SK-N-MC (cell line): ENCODE data around the gene AUTS2.

ENCODE experiments used
- DNase-seq: peaks from one replicate; pipeline ENCODE4 v3.0.0-alpha.2; 2011; ENCODE audit warnings: low read depth, low spot score
- H3K27ac ChIP-seq: fragments of 200-600 bp; sonication (generic); 2 replicates; pipeline ENCODE4 v1.5.1; 2016; ENCODE audit warnings: mixed run types
- H3K36me3 ChIP-seq: fragments of 200-600 bp; sonication (generic); 2 replicates; pipeline ENCODE4 v1.6.1; 2017; ENCODE audit warnings: antibody characterized with exemption, low read length, mixed read lengths; ENCODE audit not compliant: insufficient read depth
- H3K4me3 ChIP-seq: fragments of 200-600 bp; sonication (generic); 2 replicates; pipeline ENCODE4 v1.5.1; 2016
- H3K9ac ChIP-seq: fragments of 200-600 bp; sonication (generic); 2 replicates; pipeline ENCODE4 v1.8.0; 2017; ENCODE audit warnings: mixed run types, mixed read lengths; ENCODE audit not compliant: insufficient read length
- H3K9me3 ChIP-seq: fragments of 200-600 bp; sonication (generic); 2 replicates; pipeline ENCODE4 v1.6.1; 2017; ENCODE audit warnings: low read depth, mild to moderate bottlenecking, antibody characterized with exemption, low read length, moderate library complexity, mixed read lengths
- EZH2 ChIP-seq: fragments of 200-600 bp; sonication (generic); IDR thresholded peaks from one replicate; pipeline ENCODE4 v1.6.1; 2017; ENCODE audit warnings: antibody characterized with exemption
- FOXP2 ChIP-seq: optimal IDR thresholded peaks from 2 replicates; pipeline ENCODE3; 2011; ENCODE audit warnings: mild to moderate bottlenecking, moderate library complexity; ENCODE audit not compliant: insufficient read depth; ENCODE audit errors: extremely low read length, control extremely low read depth
- POLR2AphosphoS5 ChIP-seq: IDR thresholded peaks from 2 replicates; pipeline ENCODE4 v1.6.1; 2012; ENCODE audit warnings: mild to moderate bottlenecking, low read depth, low read length, borderline replicate concordance

The AUTS2 gene

DNA sequence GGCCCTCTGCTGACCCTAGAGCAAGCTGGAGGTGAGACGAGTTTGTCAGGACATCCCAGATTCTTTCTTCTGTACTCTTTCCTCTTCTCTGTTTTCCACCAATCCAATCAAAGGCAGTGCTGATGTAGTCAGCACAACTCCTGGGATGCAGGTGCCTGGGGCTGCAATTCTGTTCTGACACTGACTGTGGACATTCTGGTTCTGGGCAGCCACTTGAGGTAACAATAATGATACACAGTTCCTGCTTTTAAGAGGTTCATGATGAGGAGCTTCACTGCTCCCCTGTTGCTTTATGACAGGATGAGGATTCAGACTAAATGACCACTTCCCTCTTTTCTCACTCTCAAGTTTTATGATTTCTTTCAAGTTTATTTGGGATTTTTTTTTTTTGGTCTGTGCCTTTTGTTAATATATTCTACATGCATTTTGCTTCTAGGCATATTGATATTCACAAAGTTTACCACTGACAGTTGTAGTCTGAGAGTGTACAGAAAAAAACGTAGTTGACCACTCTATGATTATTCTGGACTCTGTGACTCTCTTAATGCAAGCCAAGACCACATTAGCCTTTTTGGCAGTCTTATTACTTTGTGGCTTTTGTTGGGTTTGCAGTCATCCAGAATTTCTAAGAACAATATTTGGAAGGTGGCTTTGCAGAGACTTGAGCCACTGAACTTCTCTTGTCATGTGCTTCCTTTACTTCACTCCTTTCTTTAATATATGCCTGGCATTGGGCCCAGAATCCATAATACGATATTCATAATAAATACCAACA, 247.6 kb downstream of the AUTS2 start:
- Histone ChIP-seq H3K36me3 (no peaks in the 10 kb centered on the region), H3K4me3 (no peak overlapping the region), H3K9ac (no peak overlapping the region), H3K9me3 (no peaks in the 10 kb centered on the region), H3K27ac (no peak overlapping the region)
- no peak for DNase-seq
- TF ChIP-seq FOXP2: no peak
- TF ChIP-seq POLR2AphosphoS5: no peak
- TF ChIP-seq EZH2: no peak

DNA sequence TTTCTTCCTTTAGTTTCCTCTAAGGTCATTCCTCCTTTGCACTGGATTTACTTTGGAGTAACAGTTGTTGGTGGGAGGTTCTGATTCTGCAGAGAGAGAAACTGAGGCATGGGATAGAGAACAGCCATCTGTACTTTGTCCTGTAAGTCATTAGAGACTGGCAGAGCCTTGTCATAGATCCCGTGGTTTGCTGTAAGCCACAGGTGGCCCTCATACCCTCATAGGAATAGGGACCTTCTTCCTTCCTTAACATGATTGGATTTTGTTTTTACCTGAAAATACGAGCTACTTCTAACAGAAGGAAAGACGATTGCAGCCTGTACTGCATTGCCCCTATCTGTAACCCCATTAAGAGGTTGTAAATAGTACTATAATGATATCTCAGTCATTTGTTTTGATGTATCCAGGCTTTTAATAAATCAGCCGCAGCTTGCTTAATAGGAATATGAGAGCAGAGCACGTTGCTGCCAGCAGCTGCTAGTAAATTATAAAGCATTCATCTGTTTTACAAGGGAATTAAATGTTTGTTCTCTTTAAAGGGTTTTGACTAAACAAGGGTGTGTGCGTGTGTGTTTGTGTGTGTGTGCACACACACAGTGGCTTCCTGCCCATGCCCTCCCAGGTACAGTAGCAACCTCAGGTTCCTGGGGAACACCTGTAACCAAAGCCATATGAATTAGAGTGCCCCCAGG, 249.8 kb downstream of the AUTS2 start:
- no peak for DNase-seq
- H3K36me3 ChIP-seq: no peaks in the 10 kb centered on the region
- H3K9ac ChIP-seq: no peak overlapping the region
- TF ChIP-seq EZH2 (no peak), FOXP2 (no peak), POLR2AphosphoS5 (no peak)
- H3K9me3 ChIP-seq: no peaks in the 10 kb centered on the region
- H3K4me3 ChIP-seq: no peak overlapping the region
- H3K27ac ChIP-seq: no peak overlapping the region

DNA sequence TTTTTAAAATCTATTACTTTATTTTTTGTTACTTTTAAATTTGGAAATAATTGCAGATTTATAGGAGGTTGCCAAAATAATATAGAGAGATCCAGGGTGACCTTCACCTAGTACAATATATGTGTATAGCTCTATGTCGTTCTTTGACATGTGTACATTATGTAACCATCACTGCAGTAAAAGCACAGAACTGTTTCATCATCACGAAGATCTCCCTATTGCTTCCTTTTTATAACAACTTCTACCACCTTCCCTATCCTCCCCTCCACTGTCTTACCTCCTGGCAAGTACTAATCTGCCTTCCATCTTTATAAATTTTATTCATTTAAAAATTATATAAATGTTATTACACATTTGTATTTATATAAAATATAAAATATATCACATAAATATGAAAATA, 251.0 kb downstream of the AUTS2 start:
- DNase-seq: no peak
- Histone ChIP-seq H3K27ac (no peak overlapping the region), H3K4me3 (no peak overlapping the region), H3K9ac (no peak overlapping the region), H3K9me3 (no peaks in the 10 kb centered on the region), H3K36me3 (no peaks in the 10 kb centered on the region)
- TF ChIP-seq FOXP2 (no peak), POLR2AphosphoS5 (no peak), EZH2 (no peak)

DNA sequence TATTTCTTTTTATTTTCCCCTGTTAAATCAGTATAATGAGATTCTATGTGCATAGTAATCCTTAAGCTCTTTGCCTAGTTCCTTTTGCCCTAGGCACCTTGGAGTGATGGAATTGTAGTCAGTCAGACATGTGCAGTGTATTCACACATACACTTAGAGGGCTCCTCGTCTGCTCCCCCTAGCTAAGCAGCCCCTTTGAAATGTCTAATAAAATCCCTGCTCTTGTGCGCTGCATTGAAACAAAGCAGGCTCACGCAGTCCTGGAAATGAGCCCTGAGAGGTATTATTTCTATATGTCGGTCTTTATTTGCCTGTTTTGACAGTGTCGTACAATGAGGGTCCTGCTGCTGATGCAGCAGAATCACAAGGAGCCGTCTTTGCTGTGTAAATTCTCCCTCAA, 258.7 kb downstream of the AUTS2 start:
- H3K9ac ChIP-seq: no peak overlapping the region
- H3K36me3 ChIP-seq: no peaks in the 10 kb centered on the region
- no peak overlapping the region for H3K27ac ChIP-seq
- no peak for DNase-seq
- TF ChIP-seq EZH2 (no peak), POLR2AphosphoS5 (no peak), FOXP2 (no peak)
- H3K9me3 ChIP-seq: no peaks in the 10 kb centered on the region
- no peak overlapping the region for H3K4me3 ChIP-seq

DNA sequence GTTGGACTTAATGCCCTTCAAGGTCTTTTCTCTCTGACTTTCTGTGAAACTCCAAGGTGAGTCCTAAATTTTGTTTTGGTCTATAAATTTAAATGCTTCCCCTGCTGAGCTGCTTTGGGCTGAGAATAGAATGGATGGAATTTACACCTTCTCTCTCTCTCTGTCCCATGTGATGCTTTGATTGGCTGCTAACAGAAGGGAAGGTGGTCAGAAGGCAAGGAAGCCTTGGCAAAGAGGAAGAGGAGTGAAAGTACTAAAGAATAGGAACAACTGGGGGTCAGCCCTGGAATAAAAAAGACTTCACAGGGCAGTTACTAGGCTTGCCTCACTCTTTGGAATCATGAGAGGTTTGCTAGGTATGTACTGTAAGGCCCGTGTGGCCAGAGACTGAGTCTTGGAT, 260.2 kb downstream of the AUTS2 start:
- Histone ChIP-seq H3K36me3 (no peaks in the 10 kb centered on the region), H3K27ac (no peak overlapping the region), H3K9ac (no peak overlapping the region), H3K4me3 (no peak overlapping the region), H3K9me3 (no peaks in the 10 kb centered on the region)
- no peak for DNase-seq
- TF ChIP-seq POLR2AphosphoS5 (no peak), EZH2 (no peak), FOXP2 (no peak)

DNA sequence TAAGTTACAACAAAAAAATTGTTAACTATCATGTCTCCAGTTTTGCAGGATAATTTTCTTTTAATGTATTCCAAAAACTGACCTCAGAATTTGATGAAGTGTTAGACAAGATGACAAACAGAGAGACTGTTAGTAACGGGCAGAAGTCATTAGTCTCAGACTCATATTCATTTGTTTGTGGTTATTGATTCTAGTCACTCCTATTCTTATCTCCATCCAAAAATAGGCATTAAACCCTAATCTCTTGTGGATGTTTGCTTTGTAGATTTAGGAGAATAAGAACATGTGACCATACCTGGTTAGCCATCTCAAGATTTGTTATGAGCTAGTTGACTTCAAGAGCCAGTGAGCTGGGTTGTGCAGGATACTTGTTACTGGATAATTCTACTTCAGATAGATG, 261.1 kb downstream of the AUTS2 start:
- TF ChIP-seq POLR2AphosphoS5: no peak
- no peak for TF ChIP-seq FOXP2
- TF ChIP-seq EZH2: no peak

DNA sequence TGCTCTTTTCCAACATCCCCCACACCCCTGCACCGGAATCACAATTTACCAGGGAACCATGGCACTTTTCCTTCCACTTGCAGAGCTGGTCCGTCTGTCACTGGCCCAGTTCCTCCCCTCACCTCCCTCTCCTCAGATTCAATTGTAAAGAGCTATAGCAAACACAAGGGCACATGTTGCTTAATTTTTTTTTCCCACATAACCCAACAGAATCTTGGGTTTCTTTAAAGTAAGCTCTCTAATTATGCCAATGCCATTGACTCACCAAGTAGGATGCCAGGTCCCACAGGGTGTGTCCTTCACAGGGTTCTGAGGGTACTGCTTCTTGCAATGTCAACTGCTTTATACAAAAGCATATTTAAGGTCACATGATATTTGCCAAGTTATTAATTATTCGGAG, 262.2 kb downstream of the AUTS2 start:
- no peak overlapping the region for H3K9ac ChIP-seq
- H3K9me3 ChIP-seq: no peaks in the 10 kb centered on the region
- H3K4me3 ChIP-seq: no peak overlapping the region
- no peak for DNase-seq
- H3K36me3 ChIP-seq: no peaks in the 10 kb centered on the region
- no peak overlapping the region for H3K27ac ChIP-seq
- TF ChIP-seq POLR2AphosphoS5 (no peak), FOXP2 (no peak), EZH2 (no peak)

More for the DNA sequence above, 261.1 kb downstream of the AUTS2 start:
- Histone ChIP-seq H3K36me3 (no peaks in the 10 kb centered on the region), H3K9me3 (no peaks in the 10 kb centered on the region), H3K27ac (no peak overlapping the region), H3K4me3 (no peak overlapping the region), H3K9ac (no peak overlapping the region)
- DNase-seq: no peak

DNA sequence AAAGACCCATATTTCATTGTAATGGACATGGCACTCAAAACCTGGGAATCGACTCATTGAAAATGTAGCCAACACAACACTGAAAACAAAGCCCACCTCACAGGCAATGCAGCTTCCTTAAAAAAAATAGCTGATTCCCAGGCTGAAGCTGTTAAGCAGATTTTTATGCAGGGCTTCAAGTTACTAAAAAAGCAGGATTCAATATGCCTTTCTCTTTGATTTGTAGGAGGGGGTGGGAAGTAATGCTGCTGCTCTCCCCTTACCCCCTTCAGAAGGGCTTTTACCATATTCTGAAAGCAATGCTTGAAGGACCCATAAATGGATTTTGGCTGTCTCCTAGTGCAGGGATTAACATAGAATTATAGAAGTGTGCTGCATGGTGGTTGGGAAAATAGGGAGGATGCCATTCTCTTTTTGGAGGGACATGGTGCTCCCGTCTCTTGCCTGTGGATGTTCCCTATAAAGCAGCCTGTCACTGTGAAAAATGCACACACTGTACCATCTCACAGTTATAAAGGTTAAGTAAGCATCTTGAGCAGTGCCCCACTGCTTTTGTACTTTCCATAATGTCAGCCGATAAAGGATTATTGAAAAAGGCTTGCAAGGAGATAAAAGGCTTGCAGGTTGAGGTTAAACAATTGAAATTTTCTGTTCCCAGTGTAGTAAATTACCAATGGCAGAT, 262.8 kb downstream of the AUTS2 start:
- TF ChIP-seq POLR2AphosphoS5 (no peak), EZH2 (no peak), FOXP2 (no peak)

More for the DNA sequence above, 262.8 kb downstream of the AUTS2 start:
- H3K27ac ChIP-seq: no peak overlapping the region
- no peak overlapping the region for H3K9ac ChIP-seq
- no peak overlapping the region for H3K4me3 ChIP-seq
- no peak for DNase-seq
- no peaks in the 10 kb centered on the region for H3K9me3 ChIP-seq
- no peaks in the 10 kb centered on the region for H3K36me3 ChIP-seq
